Activated B cell treated with CpG ODN at 0.5 μM for 24 hours (primary cell): ENCODE data around the gene TBC1D23. TPM values are rescaled to one million over a fixed set of nuclear protein-coding genes. Genes with fewer than 3 reads are reported as not detected.
"Not testable (repeated sequence)": the region's sequence is repeated elsewhere in the genome, so short reads cannot be mapped to it uniquely, and the experiment has no call there.

Source experiments
- ATAC-seq: fragments of 200-7000 bp; cut with Tn5 transposase; one replicate; pipeline ENCODE4 v1.10.0; 2021; ENCODE audit warnings: low read depth, mild to moderate bottlenecking, moderate library complexity
- CTCF ChIA-PET: fragments of 350-600 bp; sonication (Branson Sonifier 250); formaldehyde crosslinking; loops from one replicate; lab custom pipeline; 2021; ENCODE audit warnings: antibody characterized with exemption; lab: Charles Lee
- POLR2A ChIA-PET: fragments of 350-600 bp; sonication (Branson Sonifier 250); formaldehyde crosslinking; loops from one replicate; lab custom pipeline; 2021; ENCODE audit warnings: antibody characterized with exemption; lab: Charles Lee
- DNase-seq: peaks from one replicate; pipeline ENCODE4 v3.0.0; 2022
- H3K27ac Mint-ChIP-seq: one replicate; pipeline ENCODE4 v1.8.0; 2020; ENCODE audit warnings: mixed read lengths
- H3K27me3 Mint-ChIP-seq: one replicate; pipeline ENCODE4 v1.8.0; 2021; ENCODE audit warnings: mixed read lengths
- H3K36me3 Mint-ChIP-seq: one replicate; pipeline ENCODE4 v1.8.0; 2021; ENCODE audit warnings: low read depth, mixed read lengths
- H3K4me1 Mint-ChIP-seq: one replicate; pipeline ENCODE4 v1.8.0; 2021; ENCODE audit warnings: mixed read lengths
- H3K4me3 Mint-ChIP-seq: one replicate; pipeline ENCODE4 v1.8.0; 2020; ENCODE audit warnings: mild to moderate bottlenecking, mixed read lengths
- H3K9me3 Mint-ChIP-seq: one replicate; pipeline ENCODE4 v1.8.0; 2020; ENCODE audit warnings: mixed read lengths
- intact Hi-C: fragments of 100-400 bp; cut with micrococcal nuclease; formaldehyde crosslinking; loops from one replicate; pipeline ENCODE4 v1.15.1; 2024
- total RNA-seq: library from RNA; stranded (reverse); gene quantifications from 2 replicates; pipeline ENCODE4 v1.2.3, GENCODE V29; 2022
- TF ChIP-seq, protein P1 (sequence below): fragments of 200-600 bp; IDR thresholded peaks from one replicate; pipeline ENCODE4 v1.8.0; 2022; ENCODE audit warnings: antibody characterized with exemption, mild to moderate bottlenecking

Gene TBC1D23
- total RNA-seq, 1 donor from 2014 or later = 27.2 TPM

DNA sequence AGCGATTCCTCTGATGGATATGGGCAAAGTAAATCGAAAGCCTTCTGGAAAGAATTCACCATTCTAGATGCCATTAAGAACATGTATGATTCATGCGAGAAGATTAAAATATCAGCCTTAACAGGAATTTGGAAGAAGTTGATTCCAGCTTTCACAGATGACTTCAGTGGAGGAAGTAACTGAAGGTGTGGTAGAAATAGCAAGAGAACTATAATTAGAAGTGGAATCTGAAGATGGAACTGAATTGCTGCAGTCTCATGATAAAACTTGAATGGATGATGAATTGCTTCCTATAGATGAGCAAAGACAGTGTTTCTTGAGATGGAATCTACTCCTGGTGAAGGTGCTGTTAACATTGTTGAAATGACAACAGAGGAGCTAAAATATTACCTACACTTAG lies 30.1 kb upstream of the TBC1D23 start:
- DNase-seq = no peak
- H3K36me3 Mint-ChIP-seq = no peaks in the 10 kb centered on the region
- peaks cover 2% of the 10 kb centered on the region for H3K4me1 Mint-ChIP-seq
- H3K9me3 Mint-ChIP-seq = no peaks in the 10 kb centered on the region
- TF ChIP-seq, protein P1, sequence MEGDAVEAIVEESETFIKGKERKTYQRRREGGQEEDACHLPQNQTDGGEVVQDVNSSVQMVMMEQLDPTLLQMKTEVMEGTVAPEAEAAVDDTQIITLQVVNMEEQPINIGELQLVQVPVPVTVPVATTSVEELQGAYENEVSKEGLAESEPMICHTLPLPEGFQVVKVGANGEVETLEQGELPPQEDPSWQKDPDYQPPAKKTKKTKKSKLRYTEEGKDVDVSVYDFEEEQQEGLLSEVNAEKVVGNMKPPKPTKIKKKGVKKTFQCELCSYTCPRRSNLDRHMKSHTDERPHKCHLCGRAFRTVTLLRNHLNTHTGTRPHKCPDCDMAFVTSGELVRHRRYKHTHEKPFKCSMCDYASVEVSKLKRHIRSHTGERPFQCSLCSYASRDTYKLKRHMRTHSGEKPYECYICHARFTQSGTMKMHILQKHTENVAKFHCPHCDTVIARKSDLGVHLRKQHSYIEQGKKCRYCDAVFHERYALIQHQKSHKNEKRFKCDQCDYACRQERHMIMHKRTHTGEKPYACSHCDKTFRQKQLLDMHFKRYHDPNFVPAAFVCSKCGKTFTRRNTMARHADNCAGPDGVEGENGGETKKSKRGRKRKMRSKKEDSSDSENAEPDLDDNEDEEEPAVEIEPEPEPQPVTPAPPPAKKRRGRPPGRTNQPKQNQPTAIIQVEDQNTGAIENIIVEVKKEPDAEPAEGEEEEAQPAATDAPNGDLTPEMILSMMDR = no peak
- peaks cover 2% of the 10 kb centered on the region for H3K27me3 Mint-ChIP-seq
- intact Hi-C loops = no loop called here
- no peak overlapping the region for H3K27ac Mint-ChIP-seq
- ChIA-PET CTCF (no interaction called here), POLR2A (no interaction called here)
- H3K4me3 Mint-ChIP-seq = no peak overlapping the region
- no peak for ATAC-seq

DNA sequence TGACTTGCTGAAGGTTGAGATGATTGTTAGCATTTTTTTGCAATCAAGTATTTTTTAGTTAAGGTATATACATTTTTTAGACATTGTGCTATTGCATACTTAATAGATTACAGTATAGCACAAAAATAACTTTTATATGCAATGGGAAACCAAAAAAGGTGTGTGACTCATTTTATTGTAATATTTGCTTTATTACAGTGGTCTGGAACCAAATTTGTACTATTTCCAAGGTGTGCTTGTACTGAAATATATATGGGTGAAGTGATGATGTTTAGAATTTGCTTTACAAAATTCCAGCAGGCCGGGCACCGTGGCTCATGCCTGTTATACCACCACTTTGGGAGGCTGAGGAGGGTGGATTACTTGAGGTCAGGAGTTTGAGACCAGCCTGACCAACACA lies 29.1 kb upstream of the TBC1D23 start:
- ATAC-seq (no peak), DNase-seq (no peak)
- intact Hi-C loops = no loop called here
- H3K9me3 Mint-ChIP-seq = no peaks in the 10 kb centered on the region
- POLR2A ChIA-PET = no interaction called here
- no peak overlapping the region for H3K4me3 Mint-ChIP-seq
- peaks cover 2% of the 10 kb centered on the region for H3K4me1 Mint-ChIP-seq
- TF ChIP-seq, protein P1 = no peak
- peaks cover 2% of the 10 kb centered on the region for H3K27me3 Mint-ChIP-seq
- CTCF ChIA-PET = no interaction called here
- H3K27ac Mint-ChIP-seq = no peak overlapping the region
- H3K36me3 Mint-ChIP-seq = no peaks in the 10 kb centered on the region

DNA sequence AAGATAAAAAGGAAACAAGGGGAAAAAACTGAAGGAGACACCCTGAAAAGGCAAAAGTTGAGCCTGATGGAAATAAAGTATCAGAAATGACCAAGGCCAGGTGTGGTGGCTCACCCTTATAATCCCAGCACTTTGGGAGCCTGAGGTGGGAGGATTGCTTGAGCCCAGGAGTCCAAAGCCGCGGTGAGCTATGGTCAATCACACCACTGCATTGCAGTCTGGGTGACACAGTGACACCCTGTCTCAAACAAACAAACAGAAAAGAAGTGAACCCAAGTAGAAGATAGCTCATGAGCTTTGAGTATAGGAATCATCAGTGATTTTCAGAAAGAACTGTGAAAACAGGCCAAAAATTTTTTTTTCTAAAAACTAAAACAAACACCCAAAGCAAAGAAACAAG lies 26.4 kb upstream of the TBC1D23 start:
- intact Hi-C loops = no loop called here
- DNase-seq (no peak), ATAC-seq (no peak)
- H3K27me3 Mint-ChIP-seq = peaks cover 2% of the 10 kb centered on the region
- TF ChIP-seq, protein P1 = no peak
- H3K4me1 Mint-ChIP-seq = peaks cover 2% of the 10 kb centered on the region
- H3K4me3 Mint-ChIP-seq = no peak overlapping the region
- ChIA-PET CTCF (no interaction called here), POLR2A (no interaction called here)
- no peak overlapping the region for H3K27ac Mint-ChIP-seq
- peaks cover 7% of the 10 kb centered on the region for H3K9me3 Mint-ChIP-seq
- H3K36me3 Mint-ChIP-seq = no peaks in the 10 kb centered on the region

DNA sequence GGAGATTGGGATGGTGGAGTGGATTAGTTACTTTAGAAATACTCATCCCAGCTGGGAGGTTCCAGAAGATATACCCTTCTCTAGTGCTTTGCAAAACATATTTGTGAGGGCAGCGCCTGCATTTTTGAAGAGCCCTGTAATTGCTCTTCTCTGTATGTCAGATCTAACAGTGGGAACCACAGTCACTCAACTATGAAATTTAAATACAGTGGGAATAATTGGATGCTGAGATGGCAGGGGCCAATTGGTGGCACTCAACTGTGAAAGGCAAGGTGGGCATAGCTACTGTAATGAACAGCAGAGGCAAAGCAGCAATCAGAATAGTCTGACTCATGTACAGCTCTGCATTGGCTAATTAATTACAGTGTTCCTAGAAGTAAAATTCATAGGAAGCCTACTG lies 22.2 kb upstream of the TBC1D23 start:
- no peaks in the 10 kb centered on the region for H3K27me3 Mint-ChIP-seq
- peaks cover 2% of the 10 kb centered on the region for H3K4me1 Mint-ChIP-seq
- TF ChIP-seq, protein P1 = no peak
- H3K4me3 Mint-ChIP-seq = no peak overlapping the region
- DNase-seq = no peak
- ChIA-PET POLR2A (no interaction called here), CTCF (interaction anchor here (1.3 kb wide), 1 partner anchor 15 kb away, joined by 3 read pairs; no protein-coding TSS in a partner anchor)
- no peaks in the 10 kb centered on the region for H3K36me3 Mint-ChIP-seq
- intact Hi-C loops = no loop called here
- no peak overlapping the region for H3K27ac Mint-ChIP-seq
- ATAC-seq = no peak
- peaks cover 7% of the 10 kb centered on the region for H3K9me3 Mint-ChIP-seq

DNA sequence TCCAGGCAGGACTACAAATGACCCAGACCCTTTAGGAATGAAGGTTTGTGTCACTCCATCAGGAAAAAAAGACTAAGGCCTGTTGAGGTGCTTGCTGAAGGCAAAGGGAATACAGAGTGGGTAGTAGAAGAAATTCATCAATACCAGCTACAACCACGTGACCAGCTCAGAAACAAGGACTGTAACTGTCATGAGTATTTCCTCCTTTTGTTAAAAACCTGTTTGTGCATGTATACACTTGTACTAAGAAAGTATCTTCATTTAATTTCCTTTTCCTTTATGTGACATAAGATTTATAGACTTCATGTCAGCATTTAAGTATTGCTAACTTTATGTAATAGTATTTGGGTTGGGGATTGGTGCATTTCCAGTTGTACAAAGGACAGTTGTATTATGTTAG lies 18.3 kb upstream of the TBC1D23 start:
- CTCF ChIA-PET, ATAC-seq, H3K4me1 Mint-ChIP-seq, DNase-seq, H3K9me3 Mint-ChIP-seq, H3K27ac Mint-ChIP-seq, intact Hi-C loops, H3K27me3 Mint-ChIP-seq, H3K36me3 Mint-ChIP-seq, POLR2A ChIA-PET, H3K4me3 Mint-ChIP-seq: not testable (repeated sequence)

DNA sequence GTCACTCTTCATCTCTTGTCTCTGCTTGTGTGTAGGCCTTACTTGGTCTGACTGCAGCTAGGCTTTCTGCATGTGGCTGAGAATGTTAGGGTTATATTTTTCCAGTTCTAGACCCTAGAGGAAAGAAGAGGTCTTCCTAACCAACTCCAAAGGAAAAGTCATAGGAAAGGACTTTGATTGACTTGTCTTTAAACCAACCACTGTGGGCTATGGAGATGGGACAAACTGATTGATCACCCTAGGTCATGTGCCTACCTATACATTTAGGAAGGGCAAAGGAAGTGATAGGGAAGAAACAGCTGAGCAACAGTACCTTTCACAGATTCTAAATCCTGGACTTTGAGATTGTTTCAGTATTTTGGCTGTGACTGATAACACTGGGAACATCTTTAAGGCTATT lies 16.5 kb upstream of the TBC1D23 start:
- ChIA-PET POLR2A (no interaction called here), CTCF (no interaction called here)
- DNase-seq = no peak
- Mint-ChIP-seq H3K36me3 (no peaks in the 10 kb centered on the region), H3K4me1 (no peaks in the 10 kb centered on the region), H3K27me3 (no peaks in the 10 kb centered on the region), H3K9me3 (no peaks in the 10 kb centered on the region), H3K4me3 (no peak overlapping the region), H3K27ac (no peak overlapping the region)
- ATAC-seq = no peak
- TF ChIP-seq, protein P1 = no peak
- intact Hi-C loops = no loop called here
